ENCODE data around the gene DENND6B. TPM values are rescaled to one million over a fixed set of nuclear protein-coding genes. Genes with fewer than 3 reads are reported as not detected.
A peak's percentile ranks its signal among the peaks of the same experiment; 100 is the strongest.

The DENND6B gene
- total and polyA plus RNA-seq, 3 experiments from 2014 or later = 0.67 to 4.3 (median 3.9) TPM

- Histone ChIP-seq H3K9me3 (ENCODE audit: low read length) (no peaks in the 10 kb centered on the region), H3K4me3 (ENCODE audit: low read length) (no peak overlapping the region), H3K36me3 (ENCODE audit: insufficient read depth, low read length) (no peaks in the 10 kb centered on the region), H3K27ac (ENCODE audit: low read depth, low read length) (no peak overlapping the region), H3K27me3 (ENCODE audit: insufficient read depth, low read length, poor library complexity, severe bottlenecking) (peaks cover 9% of the 10 kb centered on the region), H3K4me1 (ENCODE audit: insufficient read depth, low read length) (no peaks in the 10 kb centered on the region)
- CTCF ChIA-PET = interaction anchor here (1.1 kb wide), 1 partner anchor 27 kb away, joined by 4 read pairs; no protein-coding TSS in a partner anchor
- POLR2A ChIA-PET = no interaction called here
- no peak overlapping the region for H3K27ac Mint-ChIP-seq
- H3K36me3 Mint-ChIP-seq = no peaks in the 10 kb centered on the region
- DNase-seq = no peak
- H3K4me1 Mint-ChIP-seq = peaks cover 0 to 6% (median 0%) of the 10 kb centered on the region in 3 donors
- H3K27me3 Mint-ChIP-seq = peaks cover 17 to 20% of the 10 kb centered on the region in 2 donors
- no peak overlapping the region for H3K4me3 Mint-ChIP-seq
- H3K9me3 Mint-ChIP-seq = no peaks in the 10 kb centered on the region
These were observed 23.3 kb downstream of the DENND6B start for GRCh38 chr22:50303515-50303847.

- peaks cover 0 to 6% (median 0%) of the 10 kb centered on the region in 3 donors for H3K4me1 Mint-ChIP-seq
- no peaks in the 10 kb centered on the region for H3K36me3 Mint-ChIP-seq
- H3K27me3 Mint-ChIP-seq = peaks cover 21 to 23% of the 10 kb centered on the region in 2 donors
- CTCF ChIA-PET = interaction anchor here (0.6 to 1.1 kb wide), 3 partner anchors 26 to 83 kb away, joined by 3 read pairs; no protein-coding TSS in a partner anchor
- no peak for DNase-seq
- POLR2A ChIA-PET = no interaction called here
- H3K27ac Mint-ChIP-seq = no peak overlapping the region
- no peaks in the 10 kb centered on the region for H3K36me3 ChIP-seq (ENCODE audit: insufficient read depth, low read length)
- no peaks in the 10 kb centered on the region for H3K9me3 ChIP-seq (ENCODE audit: low read length)
- H3K27ac ChIP-seq (ENCODE audit: low read depth, low read length) = no peak overlapping the region
- peaks cover 9% of the 10 kb centered on the region for H3K27me3 ChIP-seq (ENCODE audit: insufficient read depth, low read length, poor library complexity, severe bottlenecking)
- no peaks in the 10 kb centered on the region for H3K9me3 Mint-ChIP-seq
- no peak overlapping the region for H3K4me3 Mint-ChIP-seq
- no peak overlapping the region for H3K4me3 ChIP-seq (ENCODE audit: low read length)
- no peaks in the 10 kb centered on the region for H3K4me1 ChIP-seq (ENCODE audit: insufficient read depth, low read length)
These were observed 24.2 kb downstream of the DENND6B start for GRCh38 chr22:50302564-50302963.

DNA sequence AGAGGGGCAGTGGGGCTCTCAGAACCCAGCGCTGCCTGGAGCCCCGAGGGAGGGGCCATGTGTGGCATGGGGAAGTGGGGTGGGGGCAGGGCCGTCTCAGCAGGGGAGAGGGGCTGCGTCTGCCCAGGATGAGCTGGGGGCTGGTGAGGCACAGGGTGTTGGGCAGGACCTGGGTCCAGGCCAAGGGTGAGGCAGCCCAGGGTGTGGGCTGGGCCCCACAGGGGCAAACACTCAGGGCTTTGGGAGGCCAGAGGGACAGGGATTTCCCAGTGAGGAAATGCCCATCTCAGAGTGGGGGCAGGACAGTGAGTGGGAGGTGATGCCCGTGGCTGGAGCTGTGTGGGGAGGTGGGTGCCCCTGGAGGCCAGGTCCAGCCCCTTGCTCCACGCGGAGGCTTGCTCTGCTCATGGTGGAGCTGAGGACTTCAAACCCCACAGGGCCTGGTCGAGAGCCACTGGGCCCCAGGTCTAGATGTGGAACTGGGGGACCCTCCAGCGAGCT lies 24.7 kb downstream of the DENND6B start:
- no peak for DNase-seq
- no peaks in the 10 kb centered on the region for H3K4me1 ChIP-seq (ENCODE audit: insufficient read depth, low read length)
- no peak overlapping the region for H3K4me3 ChIP-seq (ENCODE audit: low read length)
- no peaks in the 10 kb centered on the region for H3K36me3 ChIP-seq (ENCODE audit: insufficient read depth, low read length)
- CTCF ChIA-PET = interaction anchor here (0.8 to 1.1 kb wide), 2 partner anchors 26 to 84 kb away, joined by 3 read pairs; no protein-coding TSS in a partner anchor
- H3K4me1 Mint-ChIP-seq = peaks cover 0 to 6% (median 0%) of the 10 kb centered on the region in 3 donors
- H3K27ac ChIP-seq (ENCODE audit: low read depth, low read length) = no peak overlapping the region
- peaks cover 21 to 26% of the 10 kb centered on the region in 2 donors for H3K27me3 Mint-ChIP-seq
- H3K27ac Mint-ChIP-seq = no peak overlapping the region
- no peaks in the 10 kb centered on the region for H3K9me3 Mint-ChIP-seq
- no peak overlapping the region for H3K4me3 Mint-ChIP-seq
- H3K9me3 ChIP-seq (ENCODE audit: low read length) = no peaks in the 10 kb centered on the region
- H3K27me3 ChIP-seq (ENCODE audit: insufficient read depth, low read length, poor library complexity, severe bottlenecking) = peaks cover 9% of the 10 kb centered on the region
- POLR2A ChIA-PET = no interaction called here
- no peaks in the 10 kb centered on the region for H3K36me3 Mint-ChIP-seq

DNA sequence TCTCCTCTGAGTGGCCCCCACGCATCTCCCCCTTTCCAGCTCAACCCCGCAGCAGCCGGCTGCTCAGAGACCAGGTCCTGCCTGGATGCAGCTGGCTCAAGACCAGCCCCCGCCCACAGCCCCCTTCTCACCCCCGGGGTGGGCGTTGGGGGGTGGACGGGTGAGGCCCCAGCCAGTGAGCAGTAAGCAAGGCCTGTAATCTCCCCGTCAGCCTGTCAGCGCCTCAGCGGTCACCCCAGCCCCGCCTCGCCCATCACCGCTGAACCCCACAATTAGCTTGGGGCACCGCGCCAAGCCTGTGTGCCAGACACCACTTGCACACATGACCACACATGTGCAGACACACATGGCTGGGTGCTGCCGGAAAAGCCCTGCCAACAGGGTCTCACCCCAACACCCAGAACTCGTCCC lies 25.2 kb downstream of the DENND6B start:
- Histone ChIP-seq H3K4me3 (ENCODE audit: low read length) (no peak overlapping the region), H3K9me3 (ENCODE audit: low read length) (no peaks in the 10 kb centered on the region), H3K27ac (ENCODE audit: low read depth, low read length) (no peak overlapping the region), H3K27me3 (ENCODE audit: insufficient read depth, low read length, poor library complexity, severe bottlenecking) (peaks cover 9% of the 10 kb centered on the region), H3K36me3 (ENCODE audit: insufficient read depth, low read length) (no peaks in the 10 kb centered on the region), H3K4me1 (ENCODE audit: insufficient read depth, low read length) (no peaks in the 10 kb centered on the region)
- peak overlapping the region in 1 of 8 donors; percentile 29 for H3K27ac Mint-ChIP-seq
- H3K4me3 Mint-ChIP-seq = no peak overlapping the region
- DNase-seq = no peak
- CTCF ChIA-PET = no interaction called here
- POLR2A ChIA-PET = no interaction called here
- peaks cover 21 to 26% of the 10 kb centered on the region in 2 donors for H3K27me3 Mint-ChIP-seq
- no peaks in the 10 kb centered on the region for H3K36me3 Mint-ChIP-seq
- peaks cover 0 to 6% (median 0%) of the 10 kb centered on the region in 3 donors for H3K4me1 Mint-ChIP-seq
- no peaks in the 10 kb centered on the region for H3K9me3 Mint-ChIP-seq

DNA sequence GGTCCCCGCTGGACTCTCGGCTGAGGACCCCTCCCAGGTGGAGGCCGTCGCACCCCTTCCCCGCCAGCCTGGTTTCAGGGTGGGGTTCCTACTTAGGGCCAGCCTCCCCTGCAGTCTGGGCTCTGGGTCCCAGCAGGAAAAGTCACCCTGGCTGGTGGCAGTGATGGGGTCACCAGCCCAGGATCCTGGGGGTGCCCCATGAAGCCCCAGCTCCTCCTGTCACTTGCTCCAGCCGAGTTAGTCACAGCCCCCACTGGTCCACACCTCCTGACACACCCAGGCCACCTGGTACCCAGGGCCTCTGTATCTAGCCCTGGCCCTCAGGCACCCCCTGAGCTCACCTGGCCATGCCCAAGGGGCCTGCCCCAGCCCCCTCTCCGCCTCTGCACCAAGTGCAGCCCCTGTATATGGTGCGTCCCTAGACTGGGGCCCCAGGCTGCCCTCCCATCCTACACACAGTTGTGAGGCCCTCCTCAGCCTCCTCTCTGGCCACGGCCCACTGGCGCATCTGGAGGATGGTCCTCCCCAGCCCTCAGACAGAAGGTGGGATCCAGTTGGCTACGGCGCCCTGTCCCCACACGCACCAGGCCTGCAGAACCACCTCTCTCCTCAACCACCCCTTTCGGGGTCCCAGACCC lies 26.1 kb downstream of the DENND6B start:
- Mint-ChIP-seq H3K4me1 (no peaks in the 10 kb centered on the region), H3K4me3 (no peak overlapping the region), H3K27me3 (peaks cover 16 to 20% of the 10 kb centered on the region in 2 donors), H3K27ac (no peak overlapping the region), H3K9me3 (no peaks in the 10 kb centered on the region), H3K36me3 (no peaks in the 10 kb centered on the region)
- Histone ChIP-seq H3K4me1 (ENCODE audit: insufficient read depth, low read length) (no peaks in the 10 kb centered on the region), H3K9me3 (ENCODE audit: low read length) (no peaks in the 10 kb centered on the region), H3K36me3 (ENCODE audit: insufficient read depth, low read length) (no peaks in the 10 kb centered on the region), H3K4me3 (ENCODE audit: low read length) (no peak overlapping the region), H3K27me3 (ENCODE audit: insufficient read depth, low read length, poor library complexity, severe bottlenecking) (peaks cover 5% of the 10 kb centered on the region), H3K27ac (ENCODE audit: low read depth, low read length) (no peak overlapping the region)
- no peak for DNase-seq
- CTCF ChIA-PET = no interaction called here
- POLR2A ChIA-PET = no interaction called here

GRCh38 chr22:50299785-50300619 lies 26.8 kb downstream of the DENND6B start:
- H3K9me3 ChIP-seq (ENCODE audit: low read length) = no peaks in the 10 kb centered on the region
- H3K36me3 ChIP-seq (ENCODE audit: insufficient read depth, low read length) = no peaks in the 10 kb centered on the region
- ChIA-PET CTCF (no interaction called here), POLR2A (no interaction called here)
- H3K4me3 ChIP-seq (ENCODE audit: low read length) = no peak overlapping the region
- no peak overlapping the region for H3K27ac ChIP-seq (ENCODE audit: low read depth, low read length)
- H3K4me3 Mint-ChIP-seq = no peak overlapping the region
- H3K4me1 ChIP-seq (ENCODE audit: insufficient read depth, low read length) = no peaks in the 10 kb centered on the region
- peaks cover 5% of the 10 kb centered on the region for H3K27me3 ChIP-seq (ENCODE audit: insufficient read depth, low read length, poor library complexity, severe bottlenecking)
- H3K4me1 Mint-ChIP-seq = no peaks in the 10 kb centered on the region
- no peaks in the 10 kb centered on the region for H3K9me3 Mint-ChIP-seq
- H3K27me3 Mint-ChIP-seq = peaks cover 16 to 24% of the 10 kb centered on the region in 2 donors
- DNase-seq = no peak
- H3K27ac Mint-ChIP-seq = no peak overlapping the region
- H3K36me3 Mint-ChIP-seq = no peaks in the 10 kb centered on the region

DNA sequence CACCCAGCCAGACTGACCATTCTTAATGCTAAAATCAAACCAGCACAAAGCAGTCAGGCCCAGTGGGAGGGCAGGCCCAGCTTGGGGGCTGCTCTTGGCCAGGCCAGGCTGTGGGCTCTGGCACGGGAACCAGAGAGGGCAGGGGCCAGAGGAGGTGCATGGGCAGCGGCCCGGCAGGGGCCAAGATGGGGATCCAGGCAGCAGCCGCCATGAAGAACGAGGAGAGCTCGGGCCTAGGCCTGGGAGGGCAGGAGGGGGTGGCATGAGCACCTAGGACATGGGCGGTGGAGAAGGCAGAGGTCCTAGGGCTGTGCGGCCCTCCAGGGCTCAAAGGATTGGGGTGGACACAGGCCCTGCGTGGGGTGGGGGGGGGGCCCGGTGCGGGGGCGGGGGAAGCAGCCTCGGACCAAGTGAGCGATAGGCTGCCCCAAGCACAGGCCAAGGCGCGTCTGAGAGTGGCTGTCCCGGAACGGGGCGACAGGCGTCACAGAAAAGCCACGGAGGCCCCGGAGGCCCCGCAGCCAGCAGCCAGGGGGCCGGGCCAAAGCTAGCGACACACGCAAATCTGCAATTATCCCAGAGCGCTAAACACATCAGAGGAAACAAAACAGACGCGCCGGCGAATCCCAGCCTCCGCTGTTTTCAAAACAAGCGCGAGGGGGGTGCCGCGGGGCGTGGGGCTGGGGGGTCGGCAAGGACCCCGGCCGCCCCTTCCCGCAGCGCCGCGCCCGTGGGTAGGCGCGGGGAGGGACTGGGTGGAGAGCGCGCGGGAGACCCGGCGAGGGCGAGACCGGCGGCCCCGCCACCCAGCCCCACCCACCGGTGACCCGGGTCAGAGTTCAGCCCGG lies 27.7 kb downstream of the DENND6B start:
- H3K4me3 Mint-ChIP-seq = no peak overlapping the region
- no peak for DNase-seq
- no peaks in the 10 kb centered on the region for H3K9me3 Mint-ChIP-seq
- H3K4me1 Mint-ChIP-seq = no peaks in the 10 kb centered on the region
- no peaks in the 10 kb centered on the region for H3K36me3 ChIP-seq (ENCODE audit: insufficient read depth, low read length)
- H3K4me1 ChIP-seq (ENCODE audit: insufficient read depth, low read length) = no peaks in the 10 kb centered on the region
- peaks cover 14 to 22% of the 10 kb centered on the region in 2 donors for H3K27me3 Mint-ChIP-seq
- no peak overlapping the region for H3K27ac Mint-ChIP-seq
- peaks cover 5% of the 10 kb centered on the region for H3K27me3 ChIP-seq (ENCODE audit: insufficient read depth, low read length, poor library complexity, severe bottlenecking)
- H3K36me3 Mint-ChIP-seq = no peaks in the 10 kb centered on the region
- H3K27ac ChIP-seq (ENCODE audit: low read depth, low read length) = no peak overlapping the region
- ChIA-PET POLR2A (no interaction called here), CTCF (interaction anchor here (1.6 kb wide), 1 partner anchor 23 kb away, joined by 4 read pairs; no protein-coding TSS in a partner anchor)
- H3K4me3 ChIP-seq (ENCODE audit: low read length) = no peak overlapping the region
- H3K9me3 ChIP-seq (ENCODE audit: low read length) = no peaks in the 10 kb centered on the region
